ENCODE measurements around the gene KCNIP4.
A peak's percentile ranks its signal among the peaks of the same experiment; 100 is the strongest.

Gene KCNIP4

GRCh38 chr4:21571100-21571499 is 377.5 kb downstream of the KCNIP4 start:
- no peak for DNase-seq (ENCODE audit: low spot score)

DNA sequence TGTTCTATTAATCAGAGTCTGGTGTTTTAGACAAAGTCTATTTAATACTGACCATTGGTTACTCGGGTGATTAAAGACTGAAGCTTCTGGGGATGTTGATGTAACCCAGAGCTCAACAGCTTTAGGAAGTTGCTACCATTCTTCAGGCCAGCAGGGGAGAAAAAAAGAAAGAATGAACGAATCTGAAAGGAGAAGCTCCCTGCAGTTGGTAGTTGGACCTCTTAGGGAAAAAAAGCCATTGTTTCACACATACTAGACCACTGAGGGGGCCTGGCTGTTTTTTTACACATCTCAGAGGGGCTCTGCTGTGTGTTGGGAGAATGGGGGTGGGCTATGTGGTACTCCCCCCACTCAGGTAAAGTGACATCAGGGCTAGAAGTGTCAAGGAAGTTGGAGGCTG is 378.9 kb downstream of the KCNIP4 start:
- DNase-seq (ENCODE audit: low spot score): no peak

DNA sequence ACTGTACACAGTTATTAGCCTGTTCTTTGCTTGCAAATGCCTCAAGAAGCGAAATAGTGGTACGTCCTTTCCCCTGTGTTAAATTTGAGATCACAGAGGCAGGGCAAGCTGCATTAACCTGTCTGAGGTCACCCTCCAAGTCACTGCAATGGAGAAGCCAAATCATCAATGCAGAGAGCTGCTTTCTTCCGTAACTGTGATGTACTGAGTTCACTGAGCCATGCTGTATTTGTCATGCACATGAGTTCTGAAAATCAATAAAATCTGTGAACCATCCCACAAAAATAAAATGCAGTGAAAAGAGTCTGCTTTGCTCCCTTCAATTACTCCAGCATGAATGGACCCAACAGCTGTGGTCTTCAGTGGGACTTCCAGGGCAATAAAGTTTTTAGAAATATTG is 393.5 kb downstream of the KCNIP4 start:
- no peak for DNase-seq (ENCODE audit: low spot score)

GRCh38 chr4:21554500-21554899 is 394.1 kb downstream of the KCNIP4 start:
- no peak for DNase-seq (ENCODE audit: low spot score)

DNA sequence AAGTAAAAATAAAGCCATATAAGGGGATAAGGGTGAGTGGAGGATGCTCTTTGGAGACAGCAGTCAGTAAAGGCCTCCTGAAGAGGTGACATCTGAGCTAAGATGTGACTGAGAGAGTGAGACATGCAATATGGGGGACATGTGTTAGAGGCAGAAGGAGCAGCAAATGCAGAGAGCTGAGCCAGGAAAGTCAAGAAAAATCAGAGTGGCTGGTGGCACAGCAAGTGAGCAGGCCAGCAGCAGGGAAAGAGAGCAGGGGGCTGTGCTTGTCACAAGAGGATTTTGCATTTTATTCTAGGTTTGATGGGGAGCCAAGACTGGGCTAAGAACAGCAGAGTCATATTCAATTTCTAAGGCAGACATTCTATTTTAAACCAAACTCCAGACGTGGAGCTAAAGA is 394.5 kb downstream of the KCNIP4 start:
- DNase-seq (ENCODE audit: low spot score): no peak

- no peak for DNase-seq (ENCODE audit: low spot score)
Observed at GRCh38 chr4:21552455-21552854, 396.1 kb downstream of the KCNIP4 start.

DNA sequence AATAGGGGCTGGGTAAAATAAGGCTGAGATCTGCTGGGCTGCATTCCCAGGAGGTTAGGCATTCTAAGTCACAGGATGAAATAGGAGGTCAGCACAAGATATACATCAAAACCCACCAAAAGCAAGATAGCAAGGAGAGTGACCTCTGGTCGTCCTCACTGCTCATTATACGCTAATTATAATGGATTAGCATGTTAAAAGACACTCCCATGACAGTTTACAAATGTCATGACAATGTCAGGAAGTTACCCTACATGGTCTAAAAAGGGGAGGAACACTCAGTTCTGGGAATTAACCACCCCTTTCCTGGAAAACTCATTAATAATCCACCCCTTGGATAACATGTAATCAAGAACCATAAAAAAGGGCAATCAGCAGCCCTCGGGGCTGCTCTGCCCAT is 403.6 kb downstream of the KCNIP4 start:
- DNase-seq (ENCODE audit: low spot score): no peak

DNA sequence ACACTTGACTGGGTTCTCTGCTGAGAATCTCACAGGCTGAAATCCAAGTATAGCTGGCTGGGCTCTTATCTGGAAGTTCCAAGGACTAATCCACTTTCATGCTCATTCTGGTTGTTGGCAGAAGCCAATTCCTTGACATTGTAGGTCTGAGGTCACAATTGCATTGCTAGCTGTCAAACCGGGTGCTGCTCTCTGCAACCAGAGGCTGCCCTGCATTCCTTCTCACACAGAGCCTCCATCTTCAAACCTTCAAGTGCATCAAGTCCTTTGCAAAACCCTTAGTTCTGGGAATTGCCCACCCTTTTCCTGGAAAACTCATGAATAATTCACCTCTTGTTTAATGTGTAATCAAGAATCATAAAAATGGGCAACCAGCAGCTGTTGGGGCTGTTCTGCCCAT is 404.2 kb downstream of the KCNIP4 start:
- no peak for DNase-seq (ENCODE audit: low spot score)

- DNase-seq (ENCODE audit: low spot score): no peak
Observed at GRCh38 chr4:21543514-21543913, 405.1 kb downstream of the KCNIP4 start.

DNA sequence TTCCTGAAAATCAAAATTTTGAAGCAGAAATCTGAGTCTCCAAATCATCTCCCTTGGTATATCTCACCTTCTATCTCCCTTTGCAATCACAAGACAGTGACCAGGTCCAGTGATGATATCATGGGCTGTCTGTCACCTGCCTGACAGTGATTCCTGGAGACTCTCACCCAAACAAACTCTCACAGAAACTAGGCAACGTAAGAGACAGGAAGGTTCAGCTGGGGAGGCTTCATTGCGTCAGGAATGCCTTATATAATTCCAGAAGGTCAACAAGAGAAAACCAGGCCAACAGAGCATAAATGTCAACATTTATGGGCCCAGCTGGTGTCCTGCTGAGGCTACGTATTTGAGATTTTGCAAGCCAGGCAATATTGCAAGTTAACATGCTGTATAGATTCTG is 412.7 kb downstream of the KCNIP4 start:
- no peak for DNase-seq (ENCODE audit: low spot score)

- DNase-seq (ENCODE audit: low spot score): no peak
Observed at GRCh38 chr4:21531048-21531447, 417.5 kb downstream of the KCNIP4 start.

DNA sequence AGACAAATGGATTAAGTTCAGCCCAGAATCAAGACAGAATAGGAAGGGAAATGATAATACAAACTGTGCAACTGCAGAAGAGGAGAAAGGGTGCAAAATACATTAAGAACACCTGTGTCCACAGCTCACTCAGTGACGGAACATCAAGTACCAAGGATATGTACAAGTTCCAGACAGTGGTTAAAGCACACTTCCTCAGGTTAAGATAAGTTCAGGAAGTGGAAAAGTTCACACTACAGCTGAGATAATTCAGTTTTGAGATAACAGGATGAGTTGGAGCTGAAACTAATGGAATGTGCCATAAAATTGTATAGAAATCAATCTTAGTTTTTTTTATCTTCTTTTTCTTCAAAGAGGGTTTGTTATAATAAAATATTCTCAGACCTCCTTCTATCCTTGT is 419.4 kb downstream of the KCNIP4 start:
- DNase-seq (ENCODE audit: low spot score): no peak

- no peak for DNase-seq (ENCODE audit: low spot score)
Observed at GRCh38 chr4:21522296-21522695, 426.3 kb downstream of the KCNIP4 start.

DNA sequence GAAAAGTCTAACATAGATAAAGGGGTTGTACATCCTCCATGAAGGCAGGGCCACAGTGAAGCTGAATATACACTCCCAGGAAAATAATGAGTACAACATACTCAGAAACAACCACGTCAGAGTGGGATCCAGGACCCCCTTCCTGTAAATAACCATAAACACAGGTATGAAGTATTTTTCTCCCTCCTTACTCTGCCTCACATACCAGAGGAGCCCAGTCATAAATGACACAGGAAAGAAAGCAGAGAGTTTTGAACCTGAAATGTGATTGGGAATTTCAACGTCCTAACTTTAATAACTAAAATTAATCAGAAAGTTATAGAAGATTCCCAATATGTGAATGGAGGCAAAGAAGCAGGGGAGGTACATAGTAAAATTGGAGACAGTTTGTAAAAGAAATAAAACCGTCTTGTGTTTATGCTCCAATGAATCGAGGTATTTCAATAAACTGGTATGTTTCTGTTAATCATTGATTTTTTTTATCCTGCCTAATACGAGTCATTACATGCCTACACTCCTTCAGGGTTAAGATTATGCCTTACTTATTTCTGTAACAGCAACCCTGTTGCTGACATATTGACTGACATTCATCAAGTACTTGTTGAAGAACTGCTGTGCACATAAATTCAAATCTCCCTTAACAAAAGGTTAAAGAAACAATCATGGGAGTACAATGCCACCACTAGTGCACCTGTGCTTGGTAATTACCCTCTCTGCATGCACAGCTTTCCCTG is 431.3 kb downstream of the KCNIP4 start:
- no peak for DNase-seq (ENCODE audit: low spot score)

- no peak for DNase-seq (ENCODE audit: low spot score)
Observed at GRCh38 chr4:21514022-21514694, 434.4 kb downstream of the KCNIP4 start.

GRCh38 chr4:21512353-21512752 is 436.2 kb downstream of the KCNIP4 start:
- peak; percentile 49 for DNase-seq (ENCODE audit: low spot score)

- DNase-seq (ENCODE audit: low spot score): peak; percentile 20
Observed at GRCh38 chr4:21507439-21507838, 441.1 kb downstream of the KCNIP4 start.

GRCh38 chr4:21490682-21491081 is 457.9 kb downstream of the KCNIP4 start:
- DNase-seq (ENCODE audit: low spot score): no peak

- DNase-seq (ENCODE audit: low spot score): no peak
Observed at GRCh38 chr4:21476757-21477156, 471.8 kb downstream of the KCNIP4 start.

DNA sequence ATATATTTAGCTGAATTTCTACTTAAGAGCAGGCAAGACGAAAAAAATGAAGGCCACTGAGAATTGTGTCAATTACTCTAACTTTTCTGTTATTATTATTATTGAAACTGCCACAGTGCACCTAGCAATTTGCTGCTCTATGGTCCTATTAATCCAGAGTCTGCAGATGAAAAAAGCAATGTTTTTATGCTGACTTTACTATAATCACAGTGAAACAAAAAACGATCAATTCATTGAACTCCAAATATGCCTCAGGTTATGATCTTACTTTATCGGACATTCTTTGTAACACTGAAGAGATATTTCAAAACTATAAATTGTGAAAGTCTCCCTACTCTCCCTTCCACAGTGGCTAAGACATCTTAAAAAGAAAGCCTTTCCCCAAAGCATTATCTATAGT is 474.4 kb downstream of the KCNIP4 start:
- DNase-seq (ENCODE audit: low spot score): no peak

GRCh38 chr4:21470535-21470934 is 478.0 kb downstream of the KCNIP4 start:
- DNase-seq (ENCODE audit: low spot score): peak; percentile 20

- DNase-seq (ENCODE audit: low spot score): peak; percentile 45
Observed at GRCh38 chr4:21469438-21470300, 478.9 kb downstream of the KCNIP4 start.

GRCh38 chr4:21467551-21467950 is 481.0 kb downstream of the KCNIP4 start:
- no peak for DNase-seq (ENCODE audit: low spot score)
